HEK293T (cell line): ENCODE data around the gene KRT79.

Source experiments
- CTCF ChIA-PET: fragments of 350-600 bp; formaldehyde crosslinking; extraction: SDS; loops from one replicate; lab custom pipeline; 2021; ENCODE audit warnings: antibody characterized with exemption, inconsistent platforms; lab: Yijun Ruan, JAX
- POLR2A ChIA-PET: fragments of 350-600 bp; formaldehyde crosslinking; extraction: SDS; loops from one replicate; lab custom pipeline; 2020; ENCODE audit warnings: antibody characterized with exemption, inconsistent platforms; lab: Yijun Ruan, JAX
- DNase-seq: peaks from one replicate; pipeline ENCODE4 v3.0.0; 2012; ENCODE audit warnings: mixed read lengths; ENCODE audit errors: extremely low spot score
- ARNT ChIP-seq: fragments of 450-650 bp; IDR thresholded peaks from 2 replicates; pipeline ENCODE4 v1.6.1; 2017; ENCODE audit warnings: mild to moderate bottlenecking
- BHLHE40 ChIP-seq: fragments of 450-650 bp; IDR thresholded peaks from 2 replicates; pipeline ENCODE4 v1.6.1; 2016; ENCODE audit warnings: mild to moderate bottlenecking, moderate library complexity, borderline replicate concordance
- CTBP1 ChIP-seq: fragments of 450-650 bp; IDR thresholded peaks from 2 replicates; pipeline ENCODE4 v1.6.1; 2016; ENCODE audit warnings: borderline replicate concordance
- ELF4 ChIP-seq: fragments of 450-650 bp; IDR thresholded peaks from 2 replicates; pipeline ENCODE4 v1.6.1; 2017; ENCODE audit warnings: antibody characterized with exemption
- FOXA1 ChIP-seq: fragments of 450-650 bp; IDR thresholded peaks from 2 replicates; pipeline ENCODE4 v1.6.1; 2016; ENCODE audit warnings: mild to moderate bottlenecking
- FOXK2 ChIP-seq: fragments of 450-650 bp; IDR thresholded peaks from 2 replicates; pipeline ENCODE4 v1.6.1; 2016; ENCODE audit warnings: mild to moderate bottlenecking
- FOXM1 ChIP-seq: fragments of 450-650 bp; IDR thresholded peaks from 2 replicates; pipeline ENCODE4 v1.6.1; 2017; ENCODE audit warnings: mild to moderate bottlenecking, borderline replicate concordance
- HDGF ChIP-seq: fragments of 450-650 bp; IDR thresholded peaks from 2 replicates; pipeline ENCODE4 v1.6.1; 2017; ENCODE audit warnings: antibody characterized with exemption, borderline replicate concordance
- L3MBTL2 ChIP-seq: fragments of 450-650 bp; conservative IDR thresholded peaks from 2 replicates; pipeline ENCODE4 v1.6.1; 2016; ENCODE audit warnings: mild to moderate bottlenecking
- LEF1 ChIP-seq: fragments of 450-650 bp; IDR thresholded peaks from 2 replicates; pipeline ENCODE4 v1.6.1; 2017; ENCODE audit warnings: mild to moderate bottlenecking, borderline replicate concordance
- NFRKB ChIP-seq: fragments of 450-650 bp; IDR thresholded peaks from 2 replicates; pipeline ENCODE4 v1.6.1; 2016; ENCODE audit warnings: mild to moderate bottlenecking, moderate library complexity
- SP1 ChIP-seq: fragments of 450-650 bp; IDR thresholded peaks from 2 replicates; pipeline ENCODE4 v1.6.1; 2017
- SUZ12 ChIP-seq: fragments of 450-650 bp; IDR thresholded peaks from 2 replicates; pipeline ENCODE4 v1.6.1; 2016; ENCODE audit warnings: mild to moderate bottlenecking
- TARDBP ChIP-seq: fragments of 450-650 bp; IDR thresholded peaks from 2 replicates; pipeline ENCODE4 v1.6.1; 2016
- ZNF384 ChIP-seq: fragments of 450-650 bp; IDR thresholded peaks from 2 replicates; pipeline ENCODE4 v1.6.1; 2016
- TF ChIP-seq, protein P1 (sequence below): fragments of 450-650 bp; IDR thresholded peaks from 2 replicates; pipeline ENCODE4 v1.6.1; 2016

The KRT79 gene

DNA sequence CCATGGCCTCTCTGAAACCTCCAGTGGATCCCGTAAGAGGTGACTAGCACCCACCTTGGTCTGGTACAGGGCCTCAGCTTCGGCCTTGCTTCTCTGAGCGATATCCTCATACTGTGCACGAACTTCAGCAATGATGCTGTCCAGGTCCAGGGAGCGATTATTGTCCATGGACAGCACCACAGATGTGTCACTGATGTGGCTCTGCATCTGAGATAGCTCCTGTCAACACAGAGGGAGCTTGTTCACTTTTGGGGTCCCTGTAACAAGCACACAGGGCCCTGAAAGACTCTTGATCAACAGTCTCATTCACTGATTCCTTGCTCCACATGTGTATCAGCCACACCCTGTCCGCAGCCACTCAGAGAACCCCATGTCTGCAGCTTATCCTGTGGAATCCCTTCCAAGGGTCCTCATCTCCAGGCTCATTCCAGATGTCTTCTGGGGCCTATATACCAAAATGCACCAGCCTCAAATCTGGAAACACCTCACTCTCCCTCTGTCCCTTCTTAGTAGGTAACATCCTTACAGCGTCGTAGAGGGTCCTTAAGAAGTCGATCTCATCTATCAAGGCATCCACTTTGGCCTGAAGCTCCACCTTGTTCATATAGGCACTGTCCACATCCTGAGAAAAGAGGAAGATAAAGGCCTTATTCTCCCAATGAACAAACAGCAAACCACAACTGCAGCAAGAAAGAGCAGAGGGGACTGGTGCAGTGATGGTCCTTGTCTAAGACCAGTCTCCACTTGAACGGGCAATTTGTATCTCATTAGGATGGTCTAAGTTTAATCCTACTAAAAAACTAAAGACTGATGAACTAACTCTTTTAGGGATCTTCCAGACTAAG, 41.7 kb downstream of the KRT79 start:
- no peak for TF ChIP-seq NFRKB
- TF ChIP-seq LEF1: no peak
- TF ChIP-seq FOXM1: no peak
- no peak for TF ChIP-seq HDGF
- no peak for TF ChIP-seq ZNF384
- no peak for TF ChIP-seq BHLHE40
- no peak for TF ChIP-seq FOXA1
- no peak for TF ChIP-seq FOXK2
- no peak for TF ChIP-seq L3MBTL2
- POLR2A ChIA-PET: no interaction called here
- DNase-seq: no peak
- CTCF ChIA-PET: no interaction called here

DNA sequence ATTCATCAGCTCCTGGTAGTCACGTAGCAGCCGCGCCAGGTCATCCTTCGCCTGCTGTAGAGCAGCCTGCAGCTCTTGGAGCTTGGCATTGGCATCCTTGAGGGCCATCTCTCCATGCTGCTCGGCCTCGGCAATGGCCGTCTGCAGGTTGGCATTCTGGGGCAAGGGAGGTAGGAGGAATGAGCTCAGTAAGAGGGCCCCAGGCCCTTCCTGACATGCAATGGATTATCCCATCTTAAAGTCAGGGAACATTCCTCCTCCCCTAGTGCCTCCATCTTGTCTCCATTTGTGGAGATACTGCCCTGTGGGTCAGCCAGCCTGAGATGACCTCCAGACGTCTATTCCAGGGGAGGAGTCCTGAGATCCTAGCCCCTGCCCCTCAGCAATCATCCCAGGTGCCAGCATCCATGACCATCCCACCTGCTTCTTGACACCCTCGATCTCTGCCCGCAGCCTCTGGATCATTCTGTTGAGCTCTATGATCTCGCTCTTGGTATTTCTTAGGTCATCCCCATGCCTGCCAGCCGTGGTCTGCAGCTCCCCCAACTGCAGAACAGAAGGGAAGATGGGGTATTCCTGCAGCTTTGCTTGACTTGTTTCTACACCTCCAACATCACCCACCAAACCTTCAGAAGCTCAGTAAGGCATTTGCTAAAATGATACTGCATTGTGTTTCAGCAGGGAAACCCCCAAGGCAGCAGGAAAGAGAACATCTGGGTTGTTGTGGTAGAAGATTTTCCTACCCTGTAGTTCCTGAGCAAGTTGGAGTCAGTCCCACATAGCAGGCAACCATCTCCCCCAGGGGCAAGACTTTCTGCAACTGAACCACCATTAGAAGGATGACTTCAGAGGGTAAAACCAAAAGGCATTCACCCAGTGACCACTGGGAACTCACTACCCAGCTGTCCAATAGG, 42.6 kb downstream of the KRT79 start:
- POLR2A ChIA-PET: no interaction called here
- TF ChIP-seq ELF4 (no peak), HDGF (no peak), LEF1 (no peak), ARNT (no peak), FOXA1 (no peak), FOXM1 (no peak), L3MBTL2 (no peak), NFRKB (no peak), FOXK2 (no peak), SP1 (no peak), TARDBP (no peak), BHLHE40 (no peak), SUZ12 (no peak), ZNF384 (no peak)
- TF ChIP-seq, protein P1, sequence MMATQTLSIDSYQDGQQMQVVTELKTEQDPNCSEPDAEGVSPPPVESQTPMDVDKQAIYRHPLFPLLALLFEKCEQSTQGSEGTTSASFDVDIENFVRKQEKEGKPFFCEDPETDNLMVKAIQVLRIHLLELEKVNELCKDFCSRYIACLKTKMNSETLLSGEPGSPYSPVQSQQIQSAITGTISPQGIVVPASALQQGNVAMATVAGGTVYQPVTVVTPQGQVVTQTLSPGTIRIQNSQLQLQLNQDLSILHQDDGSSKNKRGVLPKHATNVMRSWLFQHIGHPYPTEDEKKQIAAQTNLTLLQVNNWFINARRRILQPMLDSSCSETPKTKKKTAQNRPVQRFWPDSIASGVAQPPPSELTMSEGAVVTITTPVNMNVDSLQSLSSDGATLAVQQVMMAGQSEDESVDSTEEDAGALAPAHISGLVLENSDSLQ: no peak
- no peak for DNase-seq
- CTCF ChIA-PET: no interaction called here

DNA sequence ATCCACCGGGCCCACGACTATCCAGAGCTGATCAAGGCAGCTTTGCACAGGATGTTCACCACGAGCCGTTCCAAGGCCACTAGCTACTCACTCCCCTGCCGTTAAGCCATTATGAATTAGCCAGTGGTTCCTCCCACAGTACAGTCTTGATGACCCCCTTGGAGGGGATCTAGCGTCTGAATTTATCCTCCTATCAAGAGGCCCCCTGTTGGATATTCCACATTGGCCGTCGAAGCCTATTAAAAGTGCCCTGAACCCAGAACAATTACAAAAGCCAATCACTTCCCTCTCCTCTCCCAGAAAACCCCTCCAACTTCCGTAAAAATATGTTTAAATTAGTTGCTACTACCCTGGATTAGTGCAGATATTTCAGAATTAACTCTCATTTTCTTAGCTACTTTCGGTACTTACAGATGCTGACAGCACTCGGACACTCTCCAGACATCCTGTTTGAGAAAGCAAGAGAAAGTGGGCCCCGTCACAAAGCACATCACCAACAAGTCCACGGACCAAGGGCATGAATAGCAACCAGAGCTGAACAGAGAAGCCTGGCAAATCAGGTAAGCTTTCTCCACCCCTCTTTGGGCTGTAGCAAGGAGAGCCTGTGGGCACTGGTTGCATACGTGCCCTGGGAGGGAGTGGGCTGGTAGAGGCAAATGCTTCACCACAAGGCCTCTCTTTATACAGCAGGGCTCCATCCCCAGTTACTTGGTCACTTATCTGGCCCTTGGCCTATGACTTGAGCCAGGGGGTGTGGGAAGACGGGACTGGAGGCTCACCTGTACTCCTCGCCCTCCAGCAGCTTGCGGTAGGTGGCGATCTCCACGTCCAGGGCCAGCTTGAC, 43.5 kb downstream of the KRT79 start:
- no peak for DNase-seq
- no peak for TF ChIP-seq SP1
- TF ChIP-seq HDGF: no peak
- TF ChIP-seq NFRKB: no peak
- no peak for TF ChIP-seq FOXM1
- ChIA-PET CTCF (no interaction called here), POLR2A (no interaction called here)

DNA sequence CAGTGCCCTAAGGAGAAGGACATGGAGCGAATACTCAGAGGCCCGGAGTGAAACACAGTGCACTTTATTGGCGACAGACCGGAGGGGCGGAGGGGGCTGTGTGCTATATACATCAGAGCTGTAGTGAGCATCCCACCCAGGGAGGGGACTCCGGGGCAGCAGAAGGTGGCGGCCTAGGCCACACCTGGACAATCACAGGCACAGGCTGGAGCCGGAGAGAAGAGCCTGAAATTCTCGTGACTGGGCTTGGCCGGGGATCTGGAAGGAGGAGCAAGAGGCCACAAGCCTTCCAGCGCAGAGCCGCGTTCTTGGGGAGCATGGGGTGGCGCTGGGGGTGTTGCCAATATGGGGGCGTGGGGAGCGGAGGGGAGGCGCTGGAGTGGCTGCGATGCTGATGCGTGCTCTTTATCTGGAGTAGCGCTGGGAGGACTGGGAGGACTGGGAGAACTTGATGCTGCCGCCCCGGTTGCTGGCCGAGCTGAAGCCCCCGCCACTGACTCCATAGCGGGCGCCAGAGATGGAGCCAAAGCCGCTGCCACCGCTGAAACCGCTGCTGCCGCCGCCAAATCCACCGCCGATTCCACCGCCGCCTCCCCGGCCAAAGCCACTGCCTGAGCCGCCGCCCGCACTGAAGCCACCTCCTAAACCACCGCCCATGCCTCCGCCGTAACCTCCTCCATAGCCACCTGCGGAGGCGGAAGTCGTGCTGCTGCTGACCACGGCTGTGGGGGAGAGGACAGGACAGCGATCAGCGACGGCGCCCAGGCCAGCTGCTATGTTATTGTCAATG, 44.3 kb downstream of the KRT79 start:
- TF ChIP-seq ELF4 (no peak), ARNT (no peak), NFRKB (no peak), SP1 (no peak), FOXA1 (no peak), CTBP1 (no peak), FOXM1 (no peak), HDGF (no peak), L3MBTL2 (no peak), BHLHE40 (no peak)
- CTCF ChIA-PET: no interaction called here
- POLR2A ChIA-PET: no interaction called here
- DNase-seq: no peak

DNA sequence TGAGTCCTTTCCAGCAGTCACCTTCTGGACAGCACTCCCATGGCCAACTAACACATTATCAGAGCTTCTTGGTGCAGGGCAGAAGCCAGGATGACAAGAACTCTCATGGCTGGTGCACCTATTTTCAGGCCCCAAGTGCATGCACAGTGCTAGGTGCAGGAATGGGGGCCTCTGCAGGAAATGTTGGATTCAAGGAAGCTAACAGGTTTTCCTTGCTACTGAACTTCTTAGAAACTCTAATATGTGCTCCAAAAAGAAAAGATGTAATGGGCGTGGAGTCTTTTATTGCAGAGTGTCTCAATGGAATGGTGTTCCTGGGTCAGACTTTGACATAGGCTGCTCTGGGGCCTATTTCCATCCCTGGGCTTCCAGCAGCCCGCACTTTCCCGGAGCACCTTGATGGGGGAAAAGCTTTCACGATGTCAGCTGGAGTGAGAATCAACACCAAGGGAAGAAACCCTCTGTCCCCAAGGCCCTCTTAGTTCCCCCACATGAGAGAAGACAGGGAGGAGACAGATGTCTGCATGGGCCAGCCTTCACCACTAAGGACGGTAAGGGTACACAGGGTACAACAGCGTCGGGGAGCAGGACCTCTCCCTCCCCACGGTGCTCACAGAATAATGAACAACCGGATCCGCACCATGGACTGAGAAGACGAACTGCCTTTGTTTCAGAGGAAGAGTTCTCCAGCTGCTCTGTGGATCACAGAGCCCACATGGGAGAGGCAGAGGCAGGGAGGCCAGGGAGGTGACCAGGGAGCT, 45.1 kb downstream of the KRT79 start:
- POLR2A ChIA-PET: no interaction called here
- TF ChIP-seq L3MBTL2: no peak
- DNase-seq: no peak
- CTCF ChIA-PET: interaction anchor here (0.6 kb wide), 1 partner anchor 101 kb away, joined by 5 read pairs; no protein-coding TSS in a partner anchor
